Fibroblast of mammary gland (primary cell): Measurements from ENCODE around the gene LONP2.

ENCODE experiments used
- DNase-seq: peaks from one replicate; pipeline ENCODE4 v3.0.0-alpha.2; 2010; ENCODE audit warnings: low read depth
- H3K4me3 ChIP-seq: 2 replicates; pipeline ENCODE4 v1.5.1; 2011; ENCODE audit warnings: low read depth, mild to moderate bottlenecking, low read length, moderate library complexity; ENCODE audit not compliant: control insufficient read depth
- CTCF ChIP-seq: conservative IDR thresholded peaks from 2 replicates; pipeline ENCODE4 v1.5.1; 2011; ENCODE audit warnings: low read depth, low read length, inconsistent platforms; ENCODE audit not compliant: control insufficient read depth, insufficient read depth

The LONP2 gene

GRCh38 chr16:48354877-48355855 lies 111.1 kb downstream of the LONP2 start:
- no peak for TF ChIP-seq CTCF
- no peak overlapping the region for H3K4me3 ChIP-seq
- DNase-seq, result peak; percentile 59

GRCh38 chr16:48356633-48357376 lies 112.7 kb downstream of the LONP2 start:
- H3K4me3 ChIP-seq, result no peak overlapping the region
- DNase-seq, result no peak
- TF ChIP-seq CTCF, result no peak

GRCh38 chr16:48358419-48358818 lies 114.3 kb downstream of the LONP2 start:
- no peak for TF ChIP-seq CTCF
- no peak for DNase-seq

GRCh38 chr16:48359983-48360382 lies 115.9 kb downstream of the LONP2 start:
- H3K4me3 ChIP-seq, result no peak overlapping the region
- no peak for DNase-seq
- no peak for TF ChIP-seq CTCF

More at GRCh38 chr16:48358419-48358818, 114.3 kb downstream of the LONP2 start:
- H3K4me3 ChIP-seq, result no peak overlapping the region

- no peak for TF ChIP-seq CTCF
- H3K4me3 ChIP-seq, result no peak overlapping the region
- no peak for DNase-seq
Measured at GRCh38 chr16:48361012-48361411, 116.9 kb downstream of the LONP2 start.

GRCh38 chr16:48361540-48362144 lies 117.5 kb downstream of the LONP2 start:
- TF ChIP-seq CTCF, result no peak
- DNase-seq, result no peak
- H3K4me3 ChIP-seq, result no peak overlapping the region
